NOMO-1 treated with DMSO at 0.1 percent for 48 hours (cell line): Measurements from ENCODE around the gene ABCG5.

Experiments used
- DNase-seq: peaks from one replicate; lab custom pipeline; 2025; ENCODE audit not compliant: unreplicated experiment; lab: John Stamatoyannopoulos, UW

The ABCG5 gene

DNA sequence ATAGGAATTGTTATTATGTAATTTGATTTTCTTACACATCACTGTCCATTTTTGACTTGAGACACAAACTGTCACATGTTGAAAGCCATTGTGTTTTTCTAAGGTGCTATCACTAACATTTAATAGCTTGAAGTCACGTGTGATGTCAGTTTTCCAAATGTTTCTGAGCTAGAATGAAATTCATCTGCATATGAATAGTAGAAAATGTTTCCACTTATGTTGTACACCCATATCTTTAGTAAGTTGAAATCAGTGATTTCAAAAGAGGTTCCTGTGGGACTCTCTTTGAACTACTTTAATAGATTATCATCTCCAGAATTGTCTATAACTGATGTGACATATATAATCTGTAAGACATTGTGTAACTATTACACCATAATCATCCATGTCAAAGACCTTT lies 27.8 kb downstream of the ABCG5 start:
- DNase-seq, result no peak

DNA sequence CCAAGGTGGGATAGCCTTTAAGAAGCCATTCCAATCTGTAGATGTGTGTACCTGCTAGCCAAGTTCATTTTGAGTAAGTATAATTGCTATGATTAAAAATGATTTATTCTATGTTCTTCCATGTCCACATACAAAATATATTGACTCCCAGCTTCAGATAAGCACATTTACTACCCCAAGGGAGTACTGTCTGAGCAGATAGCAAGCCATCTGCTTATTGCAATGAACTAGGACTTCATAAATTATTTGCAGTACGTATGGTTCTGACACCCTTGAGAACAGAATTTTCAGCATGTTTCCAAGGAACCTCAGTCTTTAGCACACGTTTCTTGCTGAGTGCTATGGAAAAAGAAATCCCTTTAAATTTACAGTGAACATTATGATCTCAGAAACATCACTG lies 28.2 kb downstream of the ABCG5 start:
- no peak for DNase-seq

DNA sequence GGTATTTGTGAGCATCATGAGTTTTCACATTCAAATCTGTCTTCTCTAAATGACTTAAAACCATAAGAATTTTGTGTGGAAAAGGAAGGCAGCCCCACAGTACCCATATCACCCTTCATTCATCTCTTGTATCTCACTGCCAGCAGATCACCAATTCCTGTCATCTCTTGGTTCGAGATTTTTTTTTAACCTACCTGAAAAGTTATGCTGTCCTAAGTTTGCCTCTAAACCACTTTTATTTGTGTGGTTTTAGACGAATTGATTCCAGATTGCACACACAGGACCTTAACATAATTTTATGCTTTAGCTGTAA lies 32.0 kb downstream of the ABCG5 start:
- DNase-seq, result no peak

DNA sequence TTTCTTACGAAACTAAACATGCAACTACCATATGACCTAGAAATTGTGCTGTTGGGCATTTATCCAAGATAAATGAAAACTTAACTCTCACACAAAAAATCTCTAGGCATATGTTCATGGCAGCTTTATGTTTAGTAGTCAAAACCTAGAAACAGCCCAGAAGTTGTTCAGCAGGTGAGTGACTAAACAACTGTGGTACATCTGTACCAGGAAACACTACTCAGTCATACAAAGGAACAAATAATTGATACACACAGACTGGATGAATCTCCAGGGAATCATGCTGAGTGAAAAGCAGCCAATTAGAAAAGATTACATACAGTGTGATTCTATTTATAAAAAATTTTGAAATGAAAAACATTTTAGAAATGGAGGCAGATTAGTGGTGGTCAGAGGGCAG lies 35.5 kb downstream of the ABCG5 start:
- DNase-seq, result no peak

DNA sequence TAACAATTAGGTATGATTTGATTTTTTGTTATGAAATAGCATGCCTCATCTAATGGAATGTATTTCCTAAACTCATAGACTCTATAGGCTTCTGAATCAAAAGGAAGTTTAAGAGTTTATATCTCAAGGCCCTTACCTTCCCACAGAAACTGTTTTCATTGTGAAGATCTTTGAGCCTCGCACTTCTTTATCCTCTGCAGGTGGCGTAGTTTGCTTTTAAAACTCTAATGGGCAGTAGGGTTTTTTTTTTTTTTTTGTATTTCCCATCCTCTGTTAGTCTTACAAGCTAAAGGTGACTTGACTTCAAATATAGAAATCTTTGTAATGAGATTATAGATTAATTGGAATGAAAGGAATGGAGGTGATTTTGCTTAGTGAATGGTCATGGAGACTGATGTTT lies 36.5 kb downstream of the ABCG5 start:
- DNase-seq, result no peak

DNA sequence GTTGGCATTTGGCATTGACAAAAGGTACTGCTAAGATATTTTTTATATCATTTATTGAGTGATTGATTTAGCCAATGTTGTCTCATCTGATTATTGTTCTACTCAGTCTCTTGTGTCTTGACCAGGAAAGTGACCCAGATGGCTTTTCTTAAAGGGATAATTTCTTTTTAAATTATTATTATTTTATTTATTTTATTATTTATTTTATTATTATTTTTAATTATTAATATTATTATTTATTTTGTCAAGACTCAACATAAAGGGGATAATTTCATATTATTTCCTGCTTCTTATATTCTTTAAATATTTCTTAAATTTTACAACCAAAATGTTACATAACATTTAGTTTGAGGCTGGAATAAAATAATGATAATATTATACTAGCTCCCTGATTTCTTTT lies 37.7 kb downstream of the ABCG5 start:
- no peak for DNase-seq

DNA sequence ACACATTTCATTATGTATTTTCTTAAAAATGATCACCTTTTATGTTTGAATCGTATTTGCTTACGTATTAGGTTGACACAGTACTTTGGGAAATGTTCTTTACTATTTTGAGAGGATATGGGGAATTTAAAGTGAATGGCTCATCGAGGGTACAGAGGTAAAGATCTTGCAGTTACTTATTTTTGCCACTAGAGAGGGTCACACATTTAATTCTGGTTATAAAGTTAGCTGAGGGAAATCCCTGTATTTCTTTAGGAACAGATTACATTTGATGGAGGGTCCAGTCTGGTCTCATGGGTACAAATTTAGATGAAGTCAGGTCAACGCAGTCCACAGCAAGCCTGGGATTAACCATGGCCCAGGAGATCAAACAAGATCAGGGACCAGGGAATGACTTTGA lies 40.3 kb downstream of the ABCG5 start:
- DNase-seq, result no peak

DNA sequence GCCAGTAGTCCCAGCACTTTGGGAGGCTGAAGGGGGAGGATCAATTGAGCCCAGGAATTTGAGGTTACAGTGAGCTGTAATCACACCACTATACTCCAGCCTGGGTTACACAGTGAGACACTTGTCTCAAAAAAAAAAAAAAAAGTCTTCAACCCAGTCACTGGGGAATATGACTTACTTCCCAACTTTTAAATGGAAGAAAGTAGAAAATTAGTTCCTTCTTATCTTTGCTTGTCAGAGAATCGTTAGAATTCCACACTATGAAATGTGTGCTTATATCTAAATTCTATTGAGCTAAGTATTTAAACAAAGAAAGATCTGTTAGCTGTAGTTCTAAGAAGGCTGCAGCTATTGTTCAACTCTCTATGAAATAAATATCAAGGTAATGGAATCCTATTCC lies 42.4 kb downstream of the ABCG5 start:
- no peak for DNase-seq

DNA sequence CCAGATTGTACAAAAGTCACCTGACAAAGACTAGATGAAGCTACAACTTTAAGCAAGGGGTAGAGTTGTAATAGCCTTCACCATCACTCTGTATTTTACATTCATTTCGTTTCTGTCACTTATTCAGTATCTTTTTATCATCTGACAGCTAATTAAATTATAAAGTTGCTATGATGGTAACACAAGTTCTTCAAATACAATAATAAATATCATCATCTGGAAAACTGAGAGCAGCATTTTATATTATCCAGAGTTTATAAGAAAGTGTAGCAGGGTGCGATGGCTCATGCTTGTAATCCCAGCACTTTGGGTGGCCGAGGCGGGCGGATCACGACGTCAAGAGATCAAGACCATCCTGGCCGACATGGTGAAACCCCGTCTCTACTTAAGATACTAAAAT lies 43.7 kb downstream of the ABCG5 start:
- no peak for DNase-seq

DNA sequence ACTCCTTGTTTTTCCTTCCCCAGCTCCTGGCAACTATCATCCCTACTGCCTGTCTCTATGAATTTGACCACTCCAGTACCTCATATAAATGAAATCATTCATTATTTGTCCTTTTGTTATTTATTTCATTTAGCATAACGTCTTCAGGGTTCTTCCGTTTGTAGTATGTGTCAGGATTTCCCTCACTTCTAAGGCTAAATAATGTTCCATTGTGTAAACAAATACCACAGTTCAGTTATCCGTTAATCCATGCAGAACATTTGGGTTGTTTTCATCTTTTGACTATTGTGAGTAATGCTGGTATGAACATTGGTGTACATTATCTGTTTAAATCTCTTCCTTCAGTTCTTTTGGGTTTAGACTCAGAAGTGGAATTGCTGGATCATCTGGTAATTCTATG lies 46.0 kb downstream of the ABCG5 start:
- no peak for DNase-seq

DNA sequence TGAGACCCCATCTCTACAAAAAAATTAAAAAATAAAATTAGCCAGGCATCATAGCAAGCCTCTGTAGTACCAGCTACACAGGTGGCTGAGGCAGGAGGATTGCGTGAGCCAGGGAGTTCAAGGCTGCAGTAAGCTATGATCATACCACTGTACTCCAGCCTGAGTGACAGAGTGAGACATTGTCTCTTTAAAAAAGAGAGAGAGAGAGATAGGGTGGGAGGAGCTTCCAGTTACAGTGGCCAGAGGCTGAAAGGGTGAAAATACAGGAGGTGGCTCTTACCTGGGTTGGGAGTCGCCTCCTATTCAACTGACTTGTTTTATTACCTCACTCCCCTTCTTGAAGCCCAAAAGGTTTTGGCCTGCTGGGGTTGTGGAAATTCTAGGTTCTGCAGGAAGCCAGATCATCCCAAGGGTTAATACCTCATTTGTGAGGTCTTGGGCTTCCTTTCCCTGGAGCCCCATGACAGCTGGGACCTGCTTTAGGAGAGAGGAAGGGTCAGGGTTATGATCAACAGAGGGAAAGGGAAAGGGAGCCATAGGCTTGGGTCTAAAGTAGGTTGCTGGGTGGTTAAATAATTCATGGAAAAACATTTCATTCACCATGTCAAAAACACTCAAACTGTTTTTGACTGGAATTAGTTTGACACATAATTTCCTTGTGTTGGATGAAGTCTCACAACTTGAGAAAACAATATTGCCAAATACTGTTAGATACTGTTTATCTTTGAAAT lies 47.4 kb downstream of the ABCG5 start:
- DNase-seq, result no peak

DNA sequence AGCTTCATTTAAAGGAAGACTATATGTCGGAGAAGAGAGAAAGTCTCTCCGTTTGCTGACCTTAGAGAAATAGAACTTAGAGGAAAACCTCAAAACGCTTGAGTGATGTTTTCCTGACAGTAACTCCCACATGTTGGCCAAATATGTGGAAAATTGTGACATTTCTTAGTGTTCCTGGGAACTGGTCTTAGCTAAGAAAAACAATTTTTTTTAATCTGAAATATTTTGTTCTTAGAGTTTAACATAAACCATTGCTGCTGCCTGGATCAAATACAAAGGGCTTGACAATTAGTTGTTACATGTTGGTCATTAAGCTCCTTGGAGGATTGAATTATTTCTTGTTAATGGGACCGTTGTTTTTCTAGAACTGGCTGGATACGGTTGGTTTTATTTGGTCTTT lies 48.5 kb downstream of the ABCG5 start:
- no peak for DNase-seq

DNA sequence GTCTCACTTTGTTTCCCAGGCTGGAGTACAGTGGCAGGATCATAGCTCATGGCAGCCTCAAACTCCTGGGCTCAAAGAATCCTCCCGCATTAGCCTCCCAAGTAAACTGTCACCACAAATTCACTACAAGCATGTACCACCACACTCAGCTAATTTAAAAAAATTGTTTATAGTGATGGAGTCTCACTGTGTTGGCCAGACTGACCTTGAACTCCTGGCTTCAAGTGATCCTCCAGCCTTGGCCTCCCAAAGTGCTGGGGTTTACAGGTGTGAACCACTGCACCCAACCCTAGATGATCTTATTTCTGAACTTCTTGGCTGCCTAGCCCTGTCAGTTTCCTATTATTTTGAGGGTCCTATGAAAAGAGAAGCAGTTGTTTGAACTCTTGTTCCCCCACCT lies 50.0 kb downstream of the ABCG5 start:
- no peak for DNase-seq

DNA sequence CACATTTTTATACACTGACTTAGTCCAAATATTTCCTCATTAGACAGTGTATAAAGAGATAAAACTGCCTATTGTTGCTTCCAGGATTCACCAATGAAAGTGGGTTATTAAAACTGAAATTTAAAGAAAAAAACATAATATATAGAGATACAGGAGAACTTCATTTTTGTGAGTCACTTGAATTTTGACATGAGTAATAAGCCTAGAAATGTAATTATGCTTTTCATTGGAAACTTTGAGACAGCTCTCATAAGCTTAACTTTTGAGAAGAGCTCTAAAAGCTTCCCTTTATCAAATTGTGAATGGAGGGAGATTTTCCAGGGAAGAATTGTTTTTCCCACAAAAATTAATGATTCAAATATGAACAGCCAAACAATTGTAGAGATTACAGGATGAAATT lies 50.7 kb downstream of the ABCG5 start:
- no peak for DNase-seq

DNA sequence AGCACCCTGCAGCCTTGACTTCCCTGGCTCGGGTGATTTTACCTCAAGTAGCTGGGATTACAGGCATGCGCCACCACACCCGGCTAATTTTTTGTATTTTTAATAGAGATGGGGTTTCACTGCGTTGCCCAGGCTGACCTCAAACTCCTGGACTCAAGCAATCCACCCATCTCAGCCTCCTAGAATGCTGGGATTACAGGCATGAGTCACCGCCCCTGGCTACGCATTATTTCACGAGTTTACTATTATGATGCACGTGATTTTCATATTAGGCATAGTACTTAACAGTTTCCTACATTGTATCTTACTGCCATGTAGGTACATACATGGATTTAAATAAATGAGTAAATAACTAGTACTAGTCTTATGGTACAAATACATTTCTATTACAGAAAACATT lies 60.4 kb downstream of the ABCG5 start:
- DNase-seq, result no peak

DNA sequence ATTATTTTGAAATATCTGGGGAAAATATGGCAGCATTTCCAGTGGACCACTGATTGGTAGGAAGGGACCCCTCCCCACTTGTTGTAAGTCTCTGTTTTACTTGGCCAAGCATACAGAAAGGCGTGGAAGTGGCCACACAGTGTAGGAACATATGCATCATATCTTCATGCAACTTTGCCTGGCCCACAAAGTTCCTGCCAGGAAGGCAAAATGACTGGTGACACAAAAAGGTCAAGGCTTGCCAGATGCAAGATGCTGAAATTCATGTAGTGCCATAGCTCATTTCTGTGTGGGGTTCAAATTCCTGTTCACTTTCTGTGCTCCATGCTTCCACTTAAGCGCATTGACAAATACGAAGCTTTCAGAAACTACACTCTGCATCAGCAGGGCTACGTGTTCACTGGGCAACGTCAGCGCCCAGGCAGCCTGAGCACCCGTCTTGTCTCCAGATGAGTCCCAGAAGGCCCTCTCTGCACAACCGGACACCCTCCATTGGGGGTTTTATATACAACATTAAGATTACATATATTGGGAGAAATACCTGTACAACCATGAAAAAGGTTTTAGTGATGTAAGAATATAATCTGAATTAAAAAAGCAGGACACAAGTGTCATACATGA lies 61.2 kb downstream of the ABCG5 start:
- DNase-seq, result no peak

DNA sequence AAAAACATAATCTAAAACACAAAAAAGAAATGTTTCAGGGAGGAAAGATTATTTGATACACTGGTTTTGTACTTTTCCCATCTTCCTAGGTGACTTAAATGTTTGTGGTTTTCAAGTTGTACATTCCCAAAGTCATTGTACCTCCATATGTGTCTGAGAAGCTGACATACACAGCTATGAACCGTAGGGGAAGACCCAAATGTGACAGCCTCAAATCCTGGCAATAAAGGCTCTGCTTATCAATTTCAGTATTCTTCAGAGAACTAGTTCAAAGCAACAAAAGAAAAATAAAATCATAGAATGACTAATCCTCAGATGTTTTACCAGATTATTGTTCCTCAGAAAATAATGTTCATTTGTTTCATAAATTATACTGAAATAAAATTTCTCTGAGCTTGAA lies 62.3 kb downstream of the ABCG5 start:
- no peak for DNase-seq

DNA sequence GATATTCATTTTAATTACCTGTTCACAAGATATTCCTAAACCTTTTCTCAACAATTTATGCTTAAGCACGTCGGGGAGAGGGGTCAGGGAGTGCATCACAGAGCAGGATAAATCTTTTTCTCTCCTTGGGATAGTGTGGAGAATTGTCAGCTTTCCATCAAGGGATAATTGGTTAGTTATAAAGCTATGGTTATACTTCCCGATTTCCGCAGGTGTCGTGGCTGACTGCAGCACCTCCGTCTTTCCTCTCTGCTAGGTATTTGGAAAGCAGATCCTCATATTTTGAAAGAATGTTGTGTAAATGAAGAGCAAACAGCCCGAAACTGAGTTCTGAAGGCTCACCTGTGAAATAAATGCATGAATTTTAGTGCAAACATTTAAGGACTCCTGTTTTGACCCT lies 64.0 kb downstream of the ABCG5 start:
- DNase-seq, result no peak

DNA sequence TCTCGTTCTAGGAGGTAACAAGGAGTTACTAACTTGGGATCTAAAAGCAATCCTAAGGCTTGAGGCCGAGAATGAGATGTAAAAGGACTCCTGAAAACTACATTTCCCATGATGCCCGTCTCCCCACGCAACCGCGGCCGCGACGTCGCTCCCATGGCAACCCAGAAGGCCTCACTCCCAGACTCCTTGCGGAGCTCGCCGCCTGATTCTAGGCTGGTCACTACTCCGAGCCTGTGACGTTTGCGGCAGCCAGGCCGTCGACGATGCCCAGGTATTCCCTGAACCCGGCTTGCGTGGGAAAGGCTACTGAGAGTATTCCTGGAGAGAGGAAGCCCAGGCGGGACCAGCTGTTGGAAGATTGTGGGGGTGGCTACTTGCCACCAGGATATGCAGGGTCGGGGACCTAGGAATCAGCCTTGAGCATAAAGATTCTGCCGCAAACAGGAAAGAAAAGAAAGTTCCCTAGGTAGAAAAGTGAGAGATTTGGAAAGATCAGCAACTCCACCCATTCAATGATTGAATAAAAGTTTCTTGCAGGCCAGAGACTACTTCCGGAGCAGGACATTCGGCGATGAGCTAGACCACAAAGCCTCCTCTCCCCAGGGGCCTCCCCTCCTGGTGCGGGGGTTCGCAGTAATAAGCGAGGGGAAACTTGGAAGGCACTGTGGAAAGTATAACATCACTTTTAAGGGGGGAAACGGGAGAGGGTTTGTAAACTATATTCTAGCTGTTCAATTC lies 64.6 kb downstream of the ABCG5 start, which contains the start of gene DYNC2LI1:
Gene DYNC2LI1, plus strand, starts transcription at position 164 of the 738 bp plus-strand sequence. Its CDS starts 100 bp downstream, at position 264.
- peak; percentile 89 for DNase-seq

DNA sequence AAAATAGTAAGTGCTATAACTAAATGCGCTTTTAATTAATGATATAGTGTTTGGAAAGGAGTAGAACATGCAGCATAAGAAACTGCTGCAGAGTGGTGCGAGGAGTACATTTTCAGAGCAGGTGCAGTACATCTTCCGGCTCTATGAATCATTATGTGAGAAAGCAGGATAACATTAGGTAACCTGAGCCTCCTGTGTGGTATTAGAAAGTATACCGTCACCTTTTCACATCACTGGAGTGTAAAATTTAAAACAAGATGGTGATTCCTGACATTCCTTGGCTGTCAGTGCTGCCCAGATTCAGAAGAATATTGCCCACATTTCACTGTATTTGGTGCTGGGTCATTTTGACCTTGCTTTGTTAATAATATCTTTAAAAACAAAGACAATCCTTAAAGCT lies 72.6 kb downstream of the ABCG5 start:
- DNase-seq, result no peak

DNA sequence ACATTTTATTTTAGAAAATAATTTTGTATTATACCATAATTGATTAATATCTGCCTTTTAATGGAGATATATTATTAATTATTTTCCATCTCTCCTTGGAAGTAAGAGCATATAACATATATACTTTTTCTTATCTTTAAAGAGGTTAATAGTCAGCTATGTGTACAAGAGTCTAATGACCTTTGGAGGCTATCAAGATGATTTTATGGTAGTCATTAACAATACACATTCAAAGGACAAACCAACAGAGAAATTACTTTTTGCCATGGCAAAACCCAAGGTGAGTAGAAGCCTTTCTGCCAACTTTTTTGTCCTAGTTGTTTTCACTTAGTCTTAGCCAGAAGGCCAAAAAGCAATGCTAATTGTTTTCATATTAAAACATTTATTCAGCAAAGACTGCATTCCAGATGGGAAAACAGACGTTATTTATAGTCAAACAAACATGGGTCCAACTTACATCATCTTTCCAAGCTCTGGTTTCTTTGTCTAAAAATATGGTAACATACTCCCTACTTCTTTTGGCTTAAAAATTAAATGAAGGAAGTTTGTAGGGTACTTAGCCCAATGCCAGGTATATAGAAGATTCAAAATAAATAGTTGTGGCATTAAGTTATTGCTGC lies 74.4 kb downstream of the ABCG5 start:
- DNase-seq, result no peak

DNA sequence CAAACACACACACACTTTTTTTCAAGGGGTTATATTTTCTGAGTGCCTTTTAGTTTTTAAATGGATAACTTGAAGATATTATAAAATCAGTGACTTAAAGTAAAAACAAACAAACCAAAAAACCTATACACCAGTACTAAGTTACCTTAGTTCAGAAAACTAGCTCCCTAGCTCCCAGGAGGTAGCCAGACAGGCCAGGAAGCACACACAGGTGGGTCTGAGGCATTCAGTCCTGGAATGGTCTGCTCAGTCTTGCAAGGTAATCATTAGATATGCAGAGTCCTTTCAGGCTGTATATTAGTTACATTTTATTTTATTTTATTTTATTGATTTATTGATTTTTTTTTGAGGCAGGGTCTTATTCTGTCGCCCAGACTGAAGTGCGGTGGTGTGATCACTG lies 75.5 kb downstream of the ABCG5 start:
- DNase-seq, result no peak
